Vagina (tissue), 2 donors: ENCODE results near the gene PPP2R5D.

ENCODE experiments used
- CTCF ChIP-seq, 3 experiments: fragments of 450-650 bp in 2 of 3; fragments of 200-600 bp in 1 of 3; sonication (generic) in 1 of 3; IDR thresholded peaks; one replicate each; pipeline ENCODE4 v1.5.1; 2017 to 2019; ENCODE audit warnings: antibody characterized with exemption in 3 of 3, mild to moderate bottlenecking in 2 of 3, moderate library complexity in 2 of 3
- POLR2A ChIP-seq, 2 donors: fragments of 450-650 bp; IDR thresholded peaks; one replicate each; pipeline ENCODE4 v1.6.1; 2017; ENCODE audit warnings: antibody characterized with exemption in 2 of 2, mild to moderate bottlenecking in 2 of 2, moderate library complexity in 2 of 2
- POLR2AphosphoS5 ChIP-seq, 2 donors: sonication (generic); formaldehyde crosslinking; IDR thresholded peaks; one replicate each; pipeline ENCODE4 v1.9.0; 2017; ENCODE audit warnings: antibody characterized with exemption in 2 of 2, mild to moderate bottlenecking in 2 of 2, low read depth in 1 of 2; ENCODE audit not compliant: insufficient read depth in 1 of 2

GRCh38 chr6:43009124-43009523, 24.8 kb downstream of the PPP2R5D start:
- TF ChIP-seq POLR2AphosphoS5 (IDR thresholded peaks at IDR 0.05; ENCODE audit: insufficient read depth in 1 of 2, low read depth in 1 of 2) (no peak), POLR2A (IDR thresholded peaks at IDR 0.05) (no peak), CTCF (IDR thresholded peaks at IDR 0.05) (no peak)
